GM19438 (cell line): ENCODE results near the gene TRIM24.

Experiments used
- ATAC-seq: cut with Tn5 transposase; IDR thresholded peaks from one replicate; pipeline ENCODE4 v1.9.1; 2021; ENCODE audit warnings: low read depth; ENCODE audit not compliant: unreplicated experiment

The TRIM24 gene

DNA sequence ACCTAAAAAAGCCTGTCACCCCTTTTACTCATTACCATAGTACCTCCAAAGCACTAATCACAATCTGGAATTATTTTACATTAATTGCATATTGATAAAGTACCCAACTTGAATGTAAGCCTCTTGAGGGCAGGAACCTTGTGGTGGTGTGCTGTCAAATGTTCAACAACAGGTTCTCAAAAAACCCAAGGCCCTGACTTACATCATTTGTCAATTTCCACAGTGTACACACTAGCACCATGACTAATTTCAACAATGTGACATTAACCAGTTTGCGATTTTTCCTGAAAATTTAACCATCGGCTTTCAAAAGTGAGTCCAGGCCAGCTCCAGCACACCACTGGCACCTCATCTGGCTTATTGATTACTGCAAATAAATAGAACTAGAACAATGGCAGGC lies 153.6 kb downstream of the TRIM24 start:
- no peak for ATAC-seq

DNA sequence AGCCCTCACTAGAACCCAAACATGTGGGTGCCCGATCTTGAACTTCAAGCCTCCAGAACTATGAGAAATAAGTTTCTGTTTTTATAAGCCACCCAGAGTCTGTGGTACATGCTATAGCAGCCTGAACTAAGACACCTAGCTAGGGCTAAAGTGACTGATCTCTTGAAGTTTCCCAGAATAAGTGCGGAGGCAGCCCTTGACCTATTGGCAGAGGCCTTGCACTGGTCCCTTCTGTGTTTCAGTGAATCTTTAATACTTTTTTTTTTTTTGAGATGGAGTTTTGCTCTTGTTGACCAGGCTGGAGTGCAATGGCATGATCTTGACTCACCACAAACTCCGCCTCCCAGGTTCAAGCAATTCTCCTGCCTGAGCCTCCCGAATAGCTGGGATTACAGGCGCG lies 156.0 kb downstream of the TRIM24 start:
- ATAC-seq: no peak

DNA sequence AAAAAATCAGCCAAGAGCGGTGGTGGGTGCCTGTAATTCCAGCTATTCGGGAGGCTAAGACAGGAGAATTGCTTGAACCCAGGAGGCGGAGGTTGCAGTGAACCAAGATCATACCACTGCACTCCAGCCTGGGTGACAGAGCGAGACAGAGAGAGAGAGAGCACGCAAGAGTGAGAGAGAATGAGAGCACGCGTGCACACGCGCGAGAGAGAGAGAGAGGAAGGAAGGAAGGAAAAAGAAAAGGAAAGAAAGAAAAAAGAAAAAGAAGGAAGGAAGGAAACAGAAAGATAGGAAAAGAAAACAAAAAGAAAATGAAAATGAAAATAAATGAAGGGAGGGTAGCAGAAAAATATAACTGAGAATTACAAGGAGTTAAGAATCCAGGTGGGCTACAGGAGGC lies 158.4 kb downstream of the TRIM24 start:
- no peak for ATAC-seq

DNA sequence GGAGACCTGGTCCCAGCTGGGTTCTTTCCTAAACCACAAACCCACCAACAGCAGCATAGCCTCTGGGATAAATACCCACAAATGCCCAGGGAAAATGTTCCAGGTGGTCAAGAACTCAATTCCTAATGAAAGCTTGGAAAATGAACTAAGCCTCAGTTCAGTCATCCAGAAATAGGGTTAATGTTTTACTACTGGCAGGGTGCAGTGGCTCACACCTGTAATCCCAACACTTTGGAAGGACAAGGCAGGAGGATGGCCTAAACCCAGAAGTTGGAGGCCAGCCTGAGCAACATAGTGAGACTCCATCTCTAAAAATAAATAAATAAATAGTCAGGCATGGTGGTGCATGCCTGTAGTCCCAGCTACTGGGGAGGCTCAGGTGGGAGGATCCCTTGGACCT lies 158.9 kb downstream of the TRIM24 start:
- ATAC-seq: no peak

DNA sequence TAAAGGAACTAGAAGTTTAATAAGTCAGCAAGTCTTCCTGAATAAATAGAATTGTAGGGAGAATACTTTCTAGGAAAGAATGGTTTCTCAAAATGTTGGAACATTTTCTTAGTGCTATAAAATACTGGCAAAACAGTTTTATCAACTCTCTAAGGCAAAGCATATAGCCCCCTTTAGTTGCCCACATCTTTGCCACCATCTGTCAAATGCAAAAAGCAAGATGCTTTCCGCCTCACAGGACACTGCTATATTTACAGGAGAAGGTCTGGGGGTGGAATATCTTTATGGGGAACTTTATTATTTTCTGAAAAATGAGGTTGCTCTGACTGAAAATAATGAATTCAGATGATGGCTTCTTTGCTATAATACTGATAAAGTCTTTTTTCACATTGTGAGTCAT lies 162.8 kb downstream of the TRIM24 start:
- ATAC-seq: no peak

DNA sequence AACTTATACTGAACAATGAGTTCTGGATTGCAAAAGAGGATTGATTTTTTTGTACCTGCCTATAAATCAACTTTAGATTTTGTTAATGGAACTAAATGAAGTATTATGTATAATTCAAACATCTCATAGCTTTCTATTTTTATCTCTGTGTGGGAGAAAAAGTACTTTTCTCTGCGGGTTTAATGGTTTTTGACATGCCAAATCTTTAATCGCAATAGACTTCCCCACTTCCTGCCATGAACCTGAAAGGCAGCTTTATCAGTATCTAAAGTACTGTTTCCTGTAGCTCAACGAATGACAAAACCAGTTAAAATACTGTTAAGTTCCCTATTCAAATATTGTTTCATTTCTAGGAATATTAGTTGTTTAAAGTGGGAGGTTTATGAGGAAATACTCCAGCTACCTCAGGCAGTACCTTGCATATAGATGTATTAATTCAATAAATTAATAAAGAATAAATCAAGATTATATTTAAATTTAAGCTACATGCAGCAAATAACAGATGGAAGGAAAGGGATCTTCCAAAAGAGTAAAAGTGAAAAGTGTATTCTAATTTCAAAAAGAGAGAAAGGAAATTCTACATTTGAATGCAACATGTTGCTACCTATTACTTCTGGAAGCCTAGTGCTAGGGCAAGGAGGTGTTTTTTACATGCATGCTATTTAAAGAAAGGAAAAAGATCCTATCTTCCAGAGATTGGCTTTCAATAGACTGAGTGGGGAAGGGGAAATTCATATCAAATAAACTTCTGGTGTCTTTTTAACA lies 165.2 kb downstream of the TRIM24 start:
- no peak for ATAC-seq

DNA sequence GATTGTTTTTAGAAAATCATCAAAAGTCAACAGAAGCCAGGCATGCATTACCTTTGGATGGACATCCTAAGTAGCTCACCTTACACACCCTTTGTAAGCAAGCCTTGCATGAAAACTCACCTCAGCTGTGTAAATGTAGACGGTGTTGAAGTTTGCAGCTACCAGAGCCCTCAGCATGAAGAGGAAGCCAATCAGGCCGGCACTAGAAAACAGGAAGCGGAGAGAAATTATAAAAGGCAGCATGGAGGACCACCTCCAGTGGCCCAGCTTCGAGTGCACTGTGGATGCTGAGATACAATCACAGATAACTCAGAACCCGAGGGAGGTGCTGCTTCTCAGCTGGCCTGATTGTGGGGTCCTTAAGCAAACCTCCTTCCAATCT lies 165.8 kb downstream of the TRIM24 start:
- ATAC-seq: no peak

DNA sequence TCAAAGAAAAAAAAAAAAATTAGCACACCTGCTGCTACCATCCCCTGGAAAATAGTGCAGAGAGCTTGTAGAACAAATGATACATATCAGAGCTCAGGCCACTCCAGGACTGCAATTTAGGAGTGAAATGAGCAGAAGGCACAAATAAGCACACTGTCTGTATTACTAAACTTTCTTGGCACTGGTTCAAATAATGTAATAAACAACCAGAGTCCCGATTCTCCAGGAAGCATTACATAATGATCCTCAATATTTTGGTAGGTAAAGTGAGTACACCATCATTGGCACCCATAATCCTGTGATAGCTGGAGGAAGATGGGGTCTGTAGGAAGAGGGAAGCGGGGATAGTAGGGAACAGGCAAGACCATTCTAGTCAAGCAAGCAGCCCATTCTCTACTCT lies 166.8 kb downstream of the TRIM24 start:
- ATAC-seq: no peak

DNA sequence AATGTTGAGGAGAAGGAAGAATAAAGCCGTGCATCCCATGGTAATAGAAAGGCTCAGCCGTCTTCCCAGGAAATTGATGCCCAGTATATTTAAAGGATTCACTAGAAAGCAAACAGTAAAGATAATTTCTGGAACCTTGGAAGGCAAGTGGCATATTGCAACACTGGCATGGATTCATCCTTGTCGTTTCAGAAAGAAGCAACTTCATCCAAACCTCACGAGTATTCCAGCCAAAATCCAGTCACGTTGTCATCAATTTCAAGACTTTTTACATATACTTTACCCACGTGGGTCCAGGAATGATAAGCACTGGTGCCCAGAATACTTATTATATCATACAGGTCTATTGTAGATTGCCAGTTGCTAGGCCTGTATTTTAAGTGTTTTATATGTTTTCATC lies 167.3 kb downstream of the TRIM24 start:
- no peak for ATAC-seq

DNA sequence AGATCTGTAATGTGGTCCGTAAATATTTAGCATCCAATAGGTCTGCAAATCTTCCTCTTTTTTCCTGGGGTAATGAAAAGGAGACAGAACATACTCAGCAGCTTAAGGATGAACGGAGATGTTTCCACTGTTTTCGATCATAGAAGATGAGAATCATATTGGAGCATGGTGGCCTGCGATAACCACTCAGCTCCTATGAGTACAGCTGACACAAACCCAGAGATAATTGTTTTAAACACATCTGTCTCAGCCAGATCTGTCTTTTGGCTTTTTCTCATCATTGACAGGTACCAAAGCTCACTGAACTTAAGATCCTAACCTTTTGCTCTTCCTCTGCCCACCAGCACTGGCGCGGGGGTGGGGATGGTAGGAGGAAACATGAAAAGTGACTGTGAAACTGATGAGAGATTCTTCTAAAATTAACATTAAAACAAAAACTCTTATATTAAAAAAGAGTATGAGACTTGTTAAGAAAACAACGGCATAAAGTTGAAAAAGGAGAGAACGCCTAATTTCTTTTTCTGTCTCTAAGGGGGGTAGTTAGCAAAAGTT lies 170.1 kb downstream of the TRIM24 start:
- no peak for ATAC-seq

DNA sequence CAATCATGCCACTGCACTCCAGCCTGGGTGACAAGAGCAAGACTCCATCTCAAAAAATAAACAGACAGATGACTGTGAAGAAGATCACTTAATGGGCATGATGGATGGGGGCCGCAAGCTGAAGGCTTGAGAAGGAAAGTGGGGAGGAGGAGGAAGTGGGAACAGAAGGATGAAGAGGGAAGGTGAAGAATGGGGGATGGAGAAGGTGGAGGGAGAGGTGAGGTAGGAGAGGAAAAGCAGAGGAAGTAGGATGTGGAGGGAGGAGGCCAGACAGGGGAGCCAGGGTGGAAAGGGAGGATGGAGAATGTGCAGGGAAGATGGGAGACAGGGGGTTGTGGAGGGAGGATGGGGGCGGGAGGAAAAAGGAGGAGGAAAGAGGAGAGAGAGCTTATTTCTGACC lies 172.3 kb downstream of the TRIM24 start:
- ATAC-seq: no peak

DNA sequence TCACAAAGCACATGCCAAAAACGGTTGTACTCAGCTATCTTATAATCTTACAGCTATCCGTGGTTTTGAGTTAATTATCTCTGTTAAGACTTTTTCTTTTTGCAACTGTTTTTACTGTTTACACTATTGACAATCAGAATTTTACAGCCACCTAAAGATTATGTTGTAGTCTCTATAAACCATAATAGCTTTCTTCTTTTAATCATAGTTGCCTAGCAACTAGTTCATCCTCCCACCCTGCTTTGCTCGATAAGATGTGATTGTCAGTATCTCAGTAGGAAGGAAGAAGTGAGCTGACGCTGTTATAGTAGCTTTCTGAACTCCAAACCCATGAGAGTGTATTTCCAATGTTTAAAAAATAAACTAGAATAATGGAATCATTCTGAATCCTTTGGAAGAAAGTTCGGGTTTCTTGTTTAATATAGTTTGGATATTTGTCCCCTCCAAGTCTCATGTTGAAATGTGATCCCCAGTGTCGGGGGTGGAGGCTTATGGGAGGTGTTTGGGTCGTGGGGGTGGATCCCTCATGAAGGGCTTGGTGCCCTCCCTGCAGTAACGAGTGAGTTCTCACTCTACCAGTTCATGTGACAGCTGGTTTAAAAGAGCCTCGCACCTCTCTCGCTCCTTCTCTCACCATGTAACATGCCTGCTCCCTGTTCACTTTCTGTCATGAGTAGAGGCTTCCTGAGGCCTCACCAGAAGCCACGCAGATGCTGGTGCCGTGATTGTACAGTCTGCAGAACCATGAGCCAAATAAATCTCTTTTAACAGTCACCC lies 173.0 kb downstream of the TRIM24 start:
- no peak for ATAC-seq
